ENCODE data around the gene CSNK1G1.
A peak's percentile ranks its signal among the peaks of the same experiment; 100 is the strongest.
"Not testable (repeated sequence)": the region's sequence is repeated elsewhere in the genome, so short reads cannot be mapped to it uniquely, and the experiment has no call there.

The CSNK1G1 gene

GRCh38 chr15:64348455-64348854 is 7.5 kb downstream of the CSNK1G1 start:
- no peak for DNase-seq

- not testable (repeated sequence) for DNase-seq
Observed at GRCh38 chr15:64346242-64346641, 9.7 kb downstream of the CSNK1G1 start.

GRCh38 chr15:64344651-64345294 is 11.2 kb downstream of the CSNK1G1 start:
- DNase-seq: no peak

GRCh38 chr15:64343841-64344240 is 12.1 kb downstream of the CSNK1G1 start:
- DNase-seq: no peak

- DNase-seq: no peak
Observed at GRCh38 chr15:64343222-64343621, 12.8 kb downstream of the CSNK1G1 start.

GRCh38 chr15:64341961-64342360 is 14.0 kb downstream of the CSNK1G1 start:
- no peak for DNase-seq

GRCh38 chr15:64340355-64340754 is 15.6 kb downstream of the CSNK1G1 start:
- no peak for DNase-seq

- DNase-seq: no peak
Observed at GRCh38 chr15:64337761-64338160, 18.2 kb downstream of the CSNK1G1 start.

- DNase-seq: peak; percentile 7
Observed at GRCh38 chr15:64333986-64334929, 21.7 kb downstream of the CSNK1G1 start.

GRCh38 chr15:64333516-64333915 is 22.5 kb downstream of the CSNK1G1 start:
- no peak for DNase-seq

GRCh38 chr15:64331668-64332067 is 24.3 kb downstream of the CSNK1G1 start:
- not testable (repeated sequence) for DNase-seq

GRCh38 chr15:64326975-64327374 is 29.0 kb downstream of the CSNK1G1 start:
- DNase-seq: not testable (repeated sequence)

GRCh38 chr15:64326458-64326857 is 29.5 kb downstream of the CSNK1G1 start:
- DNase-seq: not testable (repeated sequence)

GRCh38 chr15:64324165-64324877 is 31.7 kb downstream of the CSNK1G1 start:
- no peak for DNase-seq

GRCh38 chr15:64315216-64315615 is 40.8 kb downstream of the CSNK1G1 start:
- no peak for DNase-seq

- no peak for DNase-seq
Observed at GRCh38 chr15:64314456-64314855, 41.5 kb downstream of the CSNK1G1 start.

GRCh38 chr15:64311566-64311965 is 44.4 kb downstream of the CSNK1G1 start:
- no peak for DNase-seq

GRCh38 chr15:64310036-64310435 is 45.9 kb downstream of the CSNK1G1 start:
- DNase-seq: no peak

GRCh38 chr15:64305261-64305660 is 50.7 kb downstream of the CSNK1G1 start:
- DNase-seq: no peak

GRCh38 chr15:64289550-64289949 is 66.4 kb downstream of the CSNK1G1 start:
- no peak for DNase-seq

- DNase-seq: no peak
Observed at GRCh38 chr15:64288999-64289398, 67.0 kb downstream of the CSNK1G1 start.

- DNase-seq: no peak
Observed at GRCh38 chr15:64288577-64288976, 67.4 kb downstream of the CSNK1G1 start.

- no peak for DNase-seq
Observed at GRCh38 chr15:64287953-64288352, 68.0 kb downstream of the CSNK1G1 start.

Measured in activated gamma-delta T cell treated with Interleukin-2 at 50 U/mL for 16 hours (primary cell).